A549 (cell line): ENCODE data around the gene KIF1A.

Source experiments
- EP300 ChIP-seq, 2 experiments: fragments of >200 bp; sonication (Bioruptor Twin); formaldehyde crosslinking; IDR thresholded peaks; 2 replicates in 1 of 2; 3 replicates in 1 of 2; pipeline ENCODE4 v1.6.1; 2016 to 2017
- MYC ChIP-seq: IDR thresholded peaks from 2 replicates; pipeline ENCODE4 v1.6.1; 2012; ENCODE audit warnings: mild to moderate bottlenecking, inconsistent platforms, low read length, improper control_type of control experiment, borderline replicate concordance
- POLR2A ChIP-seq: IDR thresholded peaks from 2 replicates; pipeline ENCODE4 v1.6.1; 2012; ENCODE audit warnings: mild to moderate bottlenecking, low read length
- TF ChIP-seq, protein P1 (sequence below): fragments of >200 bp; sonication (Bioruptor Twin); formaldehyde crosslinking; IDR thresholded peaks from 3 replicates; pipeline ENCODE4 v1.5.1; 2016

DNA sequence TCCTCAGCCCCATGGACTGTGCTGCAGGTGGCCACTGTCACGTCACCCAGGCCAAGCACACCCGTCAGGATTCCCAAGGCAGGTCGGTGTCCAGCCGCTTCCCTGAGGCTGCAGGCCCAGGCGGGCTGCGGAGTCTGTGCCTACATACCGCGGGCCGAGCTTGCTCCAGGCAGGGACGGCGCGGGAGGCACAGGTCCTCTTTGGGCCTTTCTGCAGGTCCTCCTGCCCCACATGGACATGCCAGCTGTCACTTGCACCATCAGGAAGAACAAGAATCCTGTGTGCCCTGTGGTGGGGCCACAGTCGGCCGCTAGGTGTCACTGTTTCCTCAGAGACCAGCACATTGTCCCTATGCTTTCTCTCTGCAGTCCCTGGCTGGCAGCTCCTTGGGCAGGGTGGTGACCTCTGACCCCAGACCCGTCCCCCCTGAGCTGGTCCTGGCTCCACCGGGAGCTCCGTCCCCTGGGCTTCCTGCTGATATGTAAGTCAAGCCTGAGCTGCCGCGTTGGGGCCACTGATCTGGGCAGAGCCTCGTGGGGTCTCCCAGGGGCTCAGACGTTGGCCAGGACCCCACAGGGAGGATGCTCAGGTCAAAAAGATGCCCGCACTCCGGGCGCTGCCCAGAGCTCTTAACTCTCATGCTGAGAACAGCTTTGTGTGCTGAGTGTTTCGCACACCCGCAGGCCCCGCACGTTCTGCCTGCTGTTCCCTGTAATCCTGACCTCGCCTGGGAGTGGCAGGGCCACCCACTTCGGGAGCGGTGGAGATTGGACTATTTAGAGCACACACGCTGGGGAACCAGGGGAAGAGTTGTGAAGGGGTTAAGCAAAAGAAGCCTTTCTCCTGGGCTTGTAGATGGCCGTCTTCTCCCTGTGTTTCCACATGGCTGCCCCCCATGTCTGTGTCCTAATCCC lies 31.3 kb upstream of the KIF1A start:
- TF ChIP-seq, protein P1, sequence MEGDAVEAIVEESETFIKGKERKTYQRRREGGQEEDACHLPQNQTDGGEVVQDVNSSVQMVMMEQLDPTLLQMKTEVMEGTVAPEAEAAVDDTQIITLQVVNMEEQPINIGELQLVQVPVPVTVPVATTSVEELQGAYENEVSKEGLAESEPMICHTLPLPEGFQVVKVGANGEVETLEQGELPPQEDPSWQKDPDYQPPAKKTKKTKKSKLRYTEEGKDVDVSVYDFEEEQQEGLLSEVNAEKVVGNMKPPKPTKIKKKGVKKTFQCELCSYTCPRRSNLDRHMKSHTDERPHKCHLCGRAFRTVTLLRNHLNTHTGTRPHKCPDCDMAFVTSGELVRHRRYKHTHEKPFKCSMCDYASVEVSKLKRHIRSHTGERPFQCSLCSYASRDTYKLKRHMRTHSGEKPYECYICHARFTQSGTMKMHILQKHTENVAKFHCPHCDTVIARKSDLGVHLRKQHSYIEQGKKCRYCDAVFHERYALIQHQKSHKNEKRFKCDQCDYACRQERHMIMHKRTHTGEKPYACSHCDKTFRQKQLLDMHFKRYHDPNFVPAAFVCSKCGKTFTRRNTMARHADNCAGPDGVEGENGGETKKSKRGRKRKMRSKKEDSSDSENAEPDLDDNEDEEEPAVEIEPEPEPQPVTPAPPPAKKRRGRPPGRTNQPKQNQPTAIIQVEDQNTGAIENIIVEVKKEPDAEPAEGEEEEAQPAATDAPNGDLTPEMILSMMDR, result peak; percentile 90
- no peak for TF ChIP-seq EP300 (IDR thresholded peaks at IDR 0.05)
- TF ChIP-seq POLR2A, result no peak
- no peak for TF ChIP-seq MYC
